Erythroblast (primary cell): ENCODE data around the gene ITGAD.
"Not testable (repeated sequence)": the region's sequence is repeated elsewhere in the genome, so short reads cannot be mapped to it uniquely, and the experiment has no call there.

Experiments used
- DNase-seq, 2 experiments: peaks; one replicate each; lab custom pipeline; 2025; lab: John Stamatoyannopoulos, UW
- GATA1 ChIP-seq: IDR thresholded peaks from 2 replicates; pipeline ENCODE4 v1.6.1; 2011; ENCODE audit warnings: low read depth, mild to moderate bottlenecking, control low read depth, low read length, moderate library complexity
- POLR2A ChIP-seq: IDR thresholded peaks from 2 replicates; pipeline ENCODE4 v1.6.1; 2011; ENCODE audit warnings: mild to moderate bottlenecking, low read length

ITGAD gene

DNA sequence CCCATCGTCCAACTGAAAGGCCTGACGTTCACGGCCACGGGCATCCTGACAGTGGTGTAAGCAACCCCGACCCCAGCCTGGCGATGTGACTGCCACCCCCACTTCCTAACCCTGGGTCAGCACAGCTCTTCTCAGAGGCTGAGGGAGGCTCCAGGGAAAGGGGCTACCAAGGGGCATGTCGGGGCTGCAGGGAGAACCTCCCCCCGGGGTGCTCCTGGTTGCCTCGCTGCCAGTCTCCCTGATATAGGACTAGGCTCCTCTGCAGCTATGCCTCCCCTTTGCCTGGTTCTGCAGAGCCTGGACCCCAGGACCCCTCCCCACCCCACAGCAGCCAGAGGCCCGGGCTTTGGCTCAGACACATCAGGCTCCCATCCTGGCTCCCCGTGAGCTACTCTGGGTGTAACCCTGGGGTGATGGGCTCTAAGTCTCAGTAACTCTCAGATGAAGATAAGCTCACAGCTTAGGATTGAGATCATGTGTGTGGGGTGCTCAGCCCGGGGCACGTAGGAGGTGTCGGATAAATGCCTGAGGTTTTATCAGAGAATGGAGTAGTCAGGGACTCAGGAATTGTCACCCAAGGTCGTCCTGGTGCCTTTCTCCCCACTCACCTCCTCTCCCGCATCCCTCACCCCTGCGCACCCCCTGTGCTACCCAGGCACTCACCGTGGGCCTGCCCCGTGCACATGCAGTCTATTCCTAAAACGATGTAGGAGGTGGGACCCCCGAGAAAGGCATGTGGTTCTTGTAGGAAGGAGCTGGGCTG, 10.6 kb downstream of the ITGAD start:
- TF ChIP-seq POLR2A (no peak), GATA1 (no peak)
- DNase-seq: no peak

GRCh38 chr16:31404353-31405064, 11.4 kb downstream of the ITGAD start:
- TF ChIP-seq GATA1: no peak
- no peak for TF ChIP-seq POLR2A
- DNase-seq: no peak

DNA sequence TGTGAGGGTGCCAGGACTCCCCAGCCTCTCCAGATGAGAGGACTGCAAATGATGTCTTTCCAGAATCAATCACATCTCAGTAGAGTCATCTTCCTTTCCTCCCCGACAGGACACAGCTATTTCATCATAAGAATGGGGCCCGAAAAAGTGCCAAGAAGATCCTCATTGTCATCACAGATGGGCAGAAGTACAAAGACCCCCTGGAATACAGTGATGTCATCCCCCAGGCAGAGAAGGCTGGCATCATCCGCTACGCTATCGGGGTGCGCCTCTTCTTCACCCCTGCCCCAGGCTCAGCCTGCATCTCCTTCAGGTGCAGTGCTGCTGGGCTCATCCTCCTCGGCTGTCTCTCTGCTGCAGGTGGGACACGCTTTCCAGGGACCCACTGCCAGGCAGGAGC, 14.3 kb downstream of the ITGAD start:
- DNase-seq: no peak
- no peak for TF ChIP-seq POLR2A
- no peak for TF ChIP-seq GATA1

GRCh38 chr16:31409433-31409832, 16.3 kb downstream of the ITGAD start:
- no peak for DNase-seq
- TF ChIP-seq GATA1 (no peak), POLR2A (no peak)

- DNase-seq: no peak
- no peak for TF ChIP-seq POLR2A
- TF ChIP-seq GATA1: no peak
Observed at GRCh38 chr16:31410082-31410481, 16.9 kb downstream of the ITGAD start.

GRCh38 chr16:31411024-31411844, 18.1 kb downstream of the ITGAD start:
- no peak for TF ChIP-seq POLR2A
- TF ChIP-seq GATA1: no peak
- DNase-seq: no peak

DNA sequence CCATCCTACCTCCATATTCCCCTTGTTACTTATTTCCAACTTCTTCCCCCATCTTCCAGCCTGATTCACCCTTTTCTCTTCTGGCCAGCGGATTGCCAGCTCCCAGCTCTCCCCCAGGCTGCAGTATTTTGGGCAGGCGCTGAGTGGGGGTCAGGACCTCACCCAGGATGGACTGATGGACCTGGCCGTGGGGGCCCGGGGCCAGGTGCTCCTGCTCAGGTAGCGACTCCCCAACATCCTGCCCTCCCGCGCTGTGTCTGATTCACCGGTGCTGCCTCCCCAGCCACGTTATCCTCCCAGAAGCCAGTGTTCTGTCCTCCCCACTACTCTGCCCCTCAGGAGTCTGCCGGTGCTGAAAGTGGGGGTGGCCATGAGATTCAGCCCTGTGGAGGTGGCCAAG, 19.6 kb downstream of the ITGAD start:
- DNase-seq: no peak
- no peak for TF ChIP-seq GATA1
- TF ChIP-seq POLR2A: no peak

DNA sequence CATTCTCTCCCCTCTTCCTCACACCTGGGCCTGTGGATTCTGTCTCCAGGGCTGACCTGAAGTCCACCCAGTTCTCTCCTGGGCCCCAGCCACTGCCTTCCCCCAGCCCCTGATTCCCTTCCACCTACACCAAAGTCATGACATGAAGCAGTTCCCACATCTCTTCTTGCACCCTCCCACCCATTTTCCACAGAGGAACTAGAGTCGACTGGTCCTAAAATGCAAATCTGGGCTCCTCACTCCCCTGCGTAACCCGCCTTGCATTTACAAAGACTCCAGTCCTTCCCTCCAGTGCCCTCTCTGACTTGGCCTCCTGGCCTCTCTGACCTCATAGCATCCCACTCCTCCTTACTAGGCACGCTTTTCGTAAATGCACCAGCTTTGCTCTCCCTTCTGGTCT, 20.2 kb downstream of the ITGAD start:
- TF ChIP-seq GATA1 (no peak), POLR2A (no peak)
- no peak for DNase-seq

DNA sequence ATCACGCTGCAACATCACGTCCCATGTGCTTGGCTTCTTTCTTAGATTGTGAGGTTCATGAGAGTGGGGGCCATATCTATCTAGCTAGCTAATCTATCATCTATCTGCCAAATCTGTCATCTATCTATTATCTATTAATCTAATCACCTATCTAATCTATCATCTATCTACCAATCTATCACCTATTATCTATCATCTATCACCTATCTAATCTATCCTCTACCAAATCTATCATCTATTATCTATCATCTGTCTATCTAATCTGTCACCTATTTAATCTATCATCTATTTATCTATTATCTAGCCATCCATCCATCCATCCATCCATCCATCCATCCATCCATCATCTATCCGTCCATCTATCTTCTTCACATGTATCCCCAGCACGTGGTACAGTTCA, 20.8 kb downstream of the ITGAD start:
- TF ChIP-seq GATA1: no peak
- TF ChIP-seq POLR2A: no peak
- DNase-seq: no peak

GRCh38 chr16:31414706-31415105, 21.6 kb downstream of the ITGAD start:
- TF ChIP-seq GATA1 (no peak), POLR2A (no peak)
- DNase-seq: no peak

DNA sequence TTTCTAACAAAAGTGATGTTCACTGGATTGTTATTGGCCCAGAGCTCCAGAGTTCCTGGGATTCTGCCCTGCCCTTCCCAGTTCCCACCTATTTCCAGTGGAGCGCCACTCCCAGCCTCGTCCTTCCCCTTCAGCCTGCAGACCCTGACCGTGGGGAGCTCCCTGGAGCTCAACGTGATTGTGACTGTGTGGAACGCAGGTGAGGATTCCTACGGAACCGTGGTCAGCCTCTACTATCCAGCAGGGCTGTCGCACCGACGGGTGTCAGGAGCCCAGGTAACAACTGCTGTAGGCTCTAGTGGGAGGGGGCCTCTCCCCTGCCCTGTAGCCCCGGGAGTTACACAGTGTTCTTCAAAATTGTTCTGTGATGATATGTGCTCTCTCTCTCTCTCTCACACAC, 23.2 kb downstream of the ITGAD start:
- no peak for DNase-seq

DNA sequence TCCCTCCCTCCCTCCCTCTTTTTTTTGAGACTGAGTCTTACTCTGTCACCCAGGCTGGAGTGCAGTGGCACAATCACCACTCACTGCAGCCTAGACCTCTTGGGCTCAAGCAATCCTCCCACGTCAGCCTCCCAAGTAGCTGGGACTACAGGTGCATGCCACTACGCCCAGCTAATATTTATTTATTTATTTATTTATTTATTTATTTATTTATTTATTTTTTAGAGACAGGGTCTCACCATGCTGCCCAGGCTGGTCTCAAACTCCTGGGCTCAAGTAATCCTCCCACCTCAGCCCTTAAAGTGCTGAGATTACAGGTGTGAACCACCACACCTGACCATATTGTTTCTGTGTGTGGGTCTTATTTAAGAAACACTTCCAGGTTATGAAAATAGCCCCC, 23.9 kb downstream of the ITGAD start:
- not testable (repeated sequence) for DNase-seq

More for the DNA sequence above, 23.2 kb downstream of the ITGAD start:
- TF ChIP-seq POLR2A (no peak), GATA1 (no peak)

- DNase-seq: no peak
- TF ChIP-seq GATA1 (no peak), POLR2A (no peak)
Observed at GRCh38 chr16:31417916-31418315, 24.8 kb downstream of the ITGAD start.

GRCh38 chr16:31420037-31420436, 26.9 kb downstream of the ITGAD start:
- no peak for TF ChIP-seq POLR2A
- no peak for TF ChIP-seq GATA1
- DNase-seq: no peak
